H1 (cell line): ENCODE results near the gene ZPBP. TPM values are rescaled to one million over a fixed set of nuclear protein-coding genes. Genes with fewer than 3 reads are reported as not detected.

Source experiments
- CTCF ChIA-PET: fragments of 300-600 bp; sonication (Branson Sonifier 250); formaldehyde crosslinking; loops from one replicate; lab custom pipeline; 2021; ENCODE audit not compliant: partially characterized antibody; lab: Charles Lee
- POLR2A ChIA-PET: fragments of 300-600 bp; sonication (Branson Sonifier 250); formaldehyde crosslinking; loops from one replicate; lab custom pipeline; 2021; ENCODE audit warnings: inconsistent platforms; ENCODE audit not compliant: partially characterized antibody; lab: Charles Lee
- DNase-seq, 2 experiments: peaks; one replicate each; pipeline versions ENCODE4 v3.0.0 to v3.0.0-alpha.2; 2010 to 2022; ENCODE audit warnings: low spot score in 2 of 2, low read depth in 1 of 2, mixed read lengths in 1 of 2
- FAIRE-seq: peaks from 2 replicates; lab custom pipeline; 2011; peaks lifted over from hg19 to GRCh38; lab: Jason Lieb, UNC
- H2AFZ ChIP-seq: 2 replicates; pipeline ENCODE4 v1.8.1; 2012; ENCODE audit warnings: low read length, inconsistent platforms
- H2AK5ac ChIP-seq: 2 replicates; pipeline ENCODE4 v1.6.1; 2013; ENCODE audit warnings: low read depth, low read length
- H2BK120ac ChIP-seq: replicated peaks from 2 replicates; pipeline ENCODE3; 2013; ENCODE audit warnings: low read depth, low read length, inconsistent platforms
- H2BK12ac ChIP-seq: 2 replicates; pipeline ENCODE4 v1.6.1; 2013; ENCODE audit warnings: low read depth, low read length
- H2BK15ac ChIP-seq: 2 replicates; pipeline ENCODE4 v1.6.1; 2013; ENCODE audit warnings: low read length
- H2BK20ac ChIP-seq: 2 replicates; pipeline ENCODE4 v1.6.1; 2013; ENCODE audit warnings: low read length
- H2BK5ac ChIP-seq: 2 replicates; pipeline ENCODE4 v1.6.1; 2013; ENCODE audit warnings: low read depth, low read length
- H3K14ac ChIP-seq: 2 replicates; pipeline ENCODE4 v1.6.1; 2013; ENCODE audit warnings: inconsistent platforms; ENCODE audit not compliant: insufficient read length
- H3K18ac ChIP-seq: 2 replicates; pipeline ENCODE4 v1.6.1; 2013; ENCODE audit warnings: low read length; ENCODE audit errors: extremely low read depth
- H3K23ac ChIP-seq: 2 replicates; pipeline ENCODE4 v1.6.1; 2013; ENCODE audit warnings: inconsistent platforms; ENCODE audit not compliant: insufficient read length
- H3K23me2 ChIP-seq: 2 replicates; pipeline ENCODE4 v1.6.1; 2013; ENCODE audit warnings: low read depth, low read length
- H3K27ac ChIP-seq: 2 replicates; pipeline ENCODE4 v1.6.1; 2011; ENCODE audit warnings: low read depth, low read length, inconsistent platforms
- H3K27me3 ChIP-seq, 4 experiments: replicated peaks in 1 of 4; 1 replicate in 1 of 4; 2 replicates in 3 of 4; pipeline versions ENCODE4 v1.6.1 to v1.8.1; 2011 to 2013; ENCODE audit warnings: low read length in 3 of 4, mild to moderate bottlenecking in 3 of 4, inconsistent platforms in 2 of 4, mixed read lengths in 2 of 4, moderate library complexity in 1 of 4; ENCODE audit not compliant: control insufficient read depth in 3 of 4, insufficient read depth in 3 of 4; ENCODE audit errors: extremely low read depth in 1 of 4
- H3K36me3 ChIP-seq, 4 experiments: 2 replicates each; pipeline versions ENCODE4 v1.6.1 to v1.8.1; 2011 to 2013; ENCODE audit warnings: mild to moderate bottlenecking in 4 of 4, low read length in 3 of 4, moderate library complexity in 2 of 4, control low read depth in 1 of 4, inconsistent platforms in 1 of 4; ENCODE audit not compliant: insufficient read depth in 4 of 4, control insufficient read depth in 2 of 4
- H3K4ac ChIP-seq: replicated peaks from 2 replicates; pipeline ENCODE3; 2013; ENCODE audit warnings: low read length, low read depth, mixed read lengths, inconsistent platforms; ENCODE audit not compliant: insufficient read length
- H3K4me1 ChIP-seq, 4 experiments: replicated peaks in 1 of 4; 1 replicate in 1 of 4; 2 replicates in 3 of 4; pipeline versions ENCODE4 v1.6.1 to v1.8.1; 2011 to 2013; ENCODE audit warnings: low read length in 3 of 4, inconsistent platforms in 2 of 4, mixed read lengths in 1 of 4; ENCODE audit not compliant: insufficient read depth in 4 of 4, control insufficient read depth in 3 of 4
- H3K4me2 ChIP-seq, 2 experiments: 2 replicates each; pipeline versions ENCODE4 v1.6.1 to v1.8.1; 2011 to 2013; ENCODE audit warnings: low read depth in 2 of 2, low read length in 2 of 2, control low read depth in 1 of 2, inconsistent platforms in 1 of 2, mild to moderate bottlenecking in 1 of 2; ENCODE audit not compliant: insufficient read depth in 1 of 2
- H3K4me3 ChIP-seq, 4 experiments: fragments of 200-600, 300-600 bp in 1 of 4; sonication (generic), shearing (Covaris generic), sonication (Bioruptor Twin) in 1 of 4; 2 replicates each; pipeline versions ENCODE4 v1.5.1 to v1.8.1; 2011 to 2016; ENCODE audit warnings: low read length in 4 of 4, low read depth in 3 of 4, control low read depth in 2 of 4, inconsistent platforms in 2 of 4, mild to moderate bottlenecking in 2 of 4, mixed read lengths in 1 of 4, moderate library complexity in 1 of 4; ENCODE audit not compliant: insufficient read depth in 2 of 4; ENCODE audit errors: extremely low read depth in 1 of 4
- H3K56ac ChIP-seq: replicated peaks from 2 replicates; pipeline ENCODE3; 2013; ENCODE audit warnings: low read depth, mild to moderate bottlenecking, mixed read lengths, low read length, inconsistent platforms; ENCODE audit not compliant: insufficient read length
- H3K79me1 ChIP-seq: 2 replicates; pipeline ENCODE4 v1.6.1; 2013; ENCODE audit warnings: low read depth, low read length, control low read depth
- H3K79me2 ChIP-seq, 2 experiments: 2 replicates each; pipeline versions ENCODE4 v1.6.1 to v1.8.1; 2012 to 2013; ENCODE audit warnings: low read length in 2 of 2, mild to moderate bottlenecking in 2 of 2, inconsistent platforms in 1 of 2; ENCODE audit not compliant: insufficient read depth in 2 of 2, control insufficient read depth in 1 of 2
- H3K9ac ChIP-seq, 4 experiments: replicated peaks in 1 of 4; 1 replicate in 1 of 4; 2 replicates in 3 of 4; pipeline versions ENCODE4 v1.6.1 to v1.8.1; 2011 to 2013; ENCODE audit warnings: low read depth in 3 of 4, low read length in 3 of 4, control low read depth in 2 of 4, mild to moderate bottlenecking in 2 of 4, moderate library complexity in 2 of 4, inconsistent platforms in 1 of 4; ENCODE audit errors: extremely low read depth in 1 of 4
- H3K9me3 ChIP-seq, 2 experiments: 2 replicates each; pipeline versions ENCODE4 v1.6.1 to v1.8.1; 2012 to 2013; ENCODE audit warnings: mild to moderate bottlenecking in 2 of 2, moderate library complexity in 2 of 2, control low read depth in 1 of 2, inconsistent platforms in 1 of 2, low read depth in 1 of 2, low read length in 1 of 2, mixed read lengths in 1 of 2; ENCODE audit not compliant: insufficient read depth in 2 of 2
- H4K20me1 ChIP-seq, 2 experiments: replicated peaks in 1 of 2; 2 replicates each; pipeline versions ENCODE3 to v1.8.1; 2011 to 2013; ENCODE audit warnings: inconsistent platforms in 2 of 2, low read length in 2 of 2, mild to moderate bottlenecking in 1 of 2; ENCODE audit not compliant: insufficient read depth in 2 of 2, control insufficient read depth in 1 of 2
- H4K5ac ChIP-seq: 2 replicates; pipeline ENCODE4 v1.6.1; 2013; ENCODE audit warnings: low read length, low read depth, mixed read lengths, inconsistent platforms; ENCODE audit not compliant: insufficient read length
- H4K8ac ChIP-seq: 2 replicates; pipeline ENCODE4 v1.8.0; 2013; ENCODE audit warnings: mild to moderate bottlenecking, moderate library complexity, low read length, inconsistent platforms; ENCODE audit not compliant: insufficient read depth; ENCODE audit errors: extremely low read depth
- H4K91ac ChIP-seq: replicated peaks from 2 replicates; pipeline ENCODE3; 2013; ENCODE audit warnings: low read length, mixed read lengths, inconsistent platforms; ENCODE audit not compliant: insufficient read length
- BRCA1 ChIP-seq: IDR thresholded peaks from 2 replicates; pipeline ENCODE4 v1.6.1; 2012; ENCODE audit warnings: low read depth, low read length, improper control_type of control experiment
- CTBP2 ChIP-seq: IDR thresholded peaks from 2 replicates; pipeline ENCODE4 v1.7.0; 2011; ENCODE audit warnings: borderline replicate concordance, mild to moderate bottlenecking, moderate library complexity, mixed read lengths, low read length; ENCODE audit not compliant: insufficient read depth, insufficient read length
- EZH2 ChIP-seq: fragments of 200-600 bp; sonication (generic); IDR thresholded peaks from 2 replicates; pipeline ENCODE4 v1.7.1; 2012; ENCODE audit warnings: low read depth, mild to moderate bottlenecking, moderate library complexity, low read length, inconsistent platforms; ENCODE audit not compliant: severe bottlenecking
- FOSL1 ChIP-seq: IDR thresholded peaks from 2 replicates; pipeline ENCODE4 v1.6.1; 2011; ENCODE audit warnings: mild to moderate bottlenecking, low read depth, low read length, moderate library complexity; ENCODE audit not compliant: insufficient read depth
- SAP30 ChIP-seq: fragments of 300-600 bp; sonication (generic); IDR thresholded peaks from 2 replicates; pipeline ENCODE4 v1.7.1; 2012; ENCODE audit warnings: low read length, moderate library complexity, mild to moderate bottlenecking, inconsistent platforms; ENCODE audit not compliant: insufficient read depth, insufficient replicate concordance
- TBP ChIP-seq: IDR thresholded peaks from 2 replicates; pipeline ENCODE4 v1.6.1; 2011; ENCODE audit warnings: low read depth, low read length, improper control_type of control experiment
- WGBS, 2 experiments: shearing (Covaris generic) in 1 of 2; methylation state at CpG; one replicate each; pipeline versions ENCODE4 v1.1.6 to v1.1.7; 2013 to 2015; ENCODE audit warnings: low lambda C conversion rate in 2 of 2, mixed read lengths in 2 of 2, inconsistent platforms in 1 of 2, low coverage in 1 of 2, missing lambda C conversion rate in 1 of 2; ENCODE audit not compliant: insufficient replicate concordance in 2 of 2, insufficient coverage in 1 of 2, insufficient read length in 1 of 2; ENCODE audit errors: extremely low coverage in 1 of 2, missing lambda C conversion rate in 1 of 2; 5-methylcytosine and 5-hydroxymethylcytosine counted together
- polyA plus RNA-seq, 7 experiments: library from polyadenylated mRNA; depleted of rRNA in 3 of 7; stranded (reverse) in 5 of 7; unstranded in 2 of 7; fragments of >200 nt in 5 of 7; fragments of 200-250 nt in 2 of 7; gene quantifications; 1 replicate in 5 of 7; 2 replicates in 1 of 7; 4 replicates in 1 of 7; pipeline versions ENCODE4 v1.2.1 to v1.2.3, GENCODE V29; 2011 to 2013; ENCODE audit warnings: missing spikeins in 2 of 7, mixed read lengths in 2 of 7
- total RNA-seq: library from RNA; stranded (reverse); fragmentation: NEBNext Ultra II Directional; extraction: Animal tissue kit (Norgen Biotek cat#: 25700); gene quantifications from 2 replicates; pipeline ENCODE4 v1.2.1, GENCODE V29; 2021

ZPBP gene
- total and polyA plus RNA-seq, 2 of the 8 experiments (the other 6 are each of a cell fraction or from before 2014, with no cell fraction given), result not detected

GRCh38 chr7:50138101-50138500, 45.1 kb upstream of the ZPBP start:
- no peaks in the 10 kb centered on the region for H3K4me1 ChIP-seq
- no peaks in the 10 kb centered on the region for H3K23me2 ChIP-seq
- H4K91ac ChIP-seq, result no peak overlapping the region
- H3K4ac ChIP-seq, result no peak overlapping the region
- WGBS, 2 experiments, result 92% methylated on average over 1 of the region's 1 CpG; no CpG with 5 or more reads in 1 of the 2 experiments
- no peak overlapping the region for H2BK5ac ChIP-seq
- H3K23ac ChIP-seq, result no peak overlapping the region
- H2BK20ac ChIP-seq, result no peak overlapping the region
- H3K4me3 ChIP-seq, result no peak overlapping the region
- H4K5ac ChIP-seq, result no peak overlapping the region
- H2AFZ ChIP-seq, result no peak overlapping the region
- H4K20me1 ChIP-seq, result no peaks in the 10 kb centered on the region
- POLR2A ChIA-PET, result no interaction called here
- H3K9me3 ChIP-seq, result no peaks in the 10 kb centered on the region
- no peak for DNase-seq
- no peak overlapping the region for H4K8ac ChIP-seq
- TF ChIP-seq CTBP2 (no peak), SAP30 (no peak), FOSL1 (no peak), EZH2 (no peak), TBP (no peak), BRCA1 (no peak)
- TF ChIP-seq, all 59 proteins: peak for 0
- Histone ChIP-seq H3K9ac (no peak overlapping the region), H3K27me3 (no peaks in the 10 kb centered on the region), H3K18ac (no peak overlapping the region), H3K27ac (no peak overlapping the region), H2BK120ac (no peak overlapping the region), H3K79me1 (no peaks in the 10 kb centered on the region), H3K36me3 (no peaks in the 10 kb centered on the region), H3K4me2 (no peak overlapping the region), H3K79me2 (no peaks in the 10 kb centered on the region), H2BK12ac (no peak overlapping the region), H2AK5ac (no peak overlapping the region), H3K56ac (no peak overlapping the region), H2BK15ac (no peak overlapping the region), H3K14ac (no peak overlapping the region)
- FAIRE-seq, result no peak
- CTCF ChIA-PET, result no interaction called here
